ENCODE results near the gene NR2C2AP.

GRCh38 chr19:19215792-19216191, 12.6 kb upstream of the NR2C2AP start:
- TF ChIP-seq CTCF (IDR thresholded peaks at IDR 0.05) (no peak), POLR2A (IDR thresholded peaks at IDR 0.05) (no peak)

Measured in testis (tissue), 2 donors.